HG02642 (cell line): ENCODE measurements around the gene RCBTB1.
"Not testable (repeated sequence)": the region's sequence is repeated elsewhere in the genome, so short reads cannot be mapped to it uniquely, and the experiment has no call there.

Experiments used
- ATAC-seq: cut with Tn5 transposase; IDR thresholded peaks from one replicate; pipeline ENCODE4 v1.9.1; 2021; ENCODE audit warnings: mild to moderate bottlenecking; ENCODE audit not compliant: unreplicated experiment, poor library complexity

The RCBTB1 gene

DNA sequence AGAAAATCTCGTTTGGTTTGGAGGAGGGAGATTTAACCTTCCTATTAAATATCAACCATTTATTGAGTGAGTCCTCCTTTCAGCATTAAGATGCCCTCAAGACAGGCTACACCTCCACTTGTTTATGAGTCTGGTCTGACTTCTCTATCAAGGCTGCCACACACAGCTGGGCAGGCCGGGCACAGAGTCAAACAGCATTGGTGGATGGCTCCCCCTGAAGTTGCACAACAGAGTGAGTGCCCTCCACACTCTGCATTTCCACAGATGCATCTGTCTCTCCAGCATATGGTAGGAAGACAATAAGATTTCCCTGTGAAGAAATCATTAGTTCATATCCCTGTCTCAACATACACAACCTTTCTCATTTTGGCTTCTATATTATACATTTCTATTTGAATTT lies 58.2 kb downstream of the RCBTB1 start:
- ATAC-seq = no peak

DNA sequence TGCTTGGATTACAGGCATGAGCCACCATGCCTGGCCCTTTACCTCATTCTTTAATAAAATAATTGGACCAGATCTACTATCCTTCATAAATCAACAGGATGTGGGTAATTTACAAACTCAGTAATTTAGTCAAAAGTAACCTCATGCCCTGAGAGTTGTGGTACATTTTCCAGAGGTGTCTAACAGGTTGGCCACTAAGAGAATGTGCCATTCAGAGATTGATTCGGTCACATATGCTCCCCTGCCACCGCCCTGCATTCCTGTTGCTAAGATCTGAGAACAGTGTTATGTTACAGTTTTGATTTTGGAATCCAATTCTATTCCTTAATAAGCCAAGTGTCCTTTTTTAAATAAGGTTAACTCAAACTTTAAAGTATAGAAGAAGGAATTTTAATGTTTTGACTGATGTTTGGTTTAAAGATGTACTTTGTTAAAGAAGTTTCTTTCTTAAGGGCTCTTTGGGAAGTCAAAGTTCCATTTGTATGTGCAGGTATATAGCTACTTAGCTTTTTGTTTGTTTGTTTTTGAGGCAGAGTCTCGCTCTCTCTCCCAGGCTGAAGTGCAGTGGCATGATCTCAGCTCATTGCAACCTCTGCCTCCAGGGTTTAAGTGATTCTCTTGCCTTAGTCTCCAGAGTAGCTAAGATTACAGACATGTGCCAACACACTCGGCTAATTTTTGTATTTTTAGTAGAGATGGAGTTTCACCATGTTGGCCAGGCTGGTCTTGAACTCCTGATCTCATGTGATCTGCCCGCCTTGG lies 60.4 kb downstream of the RCBTB1 start:
- ATAC-seq = no peak

DNA sequence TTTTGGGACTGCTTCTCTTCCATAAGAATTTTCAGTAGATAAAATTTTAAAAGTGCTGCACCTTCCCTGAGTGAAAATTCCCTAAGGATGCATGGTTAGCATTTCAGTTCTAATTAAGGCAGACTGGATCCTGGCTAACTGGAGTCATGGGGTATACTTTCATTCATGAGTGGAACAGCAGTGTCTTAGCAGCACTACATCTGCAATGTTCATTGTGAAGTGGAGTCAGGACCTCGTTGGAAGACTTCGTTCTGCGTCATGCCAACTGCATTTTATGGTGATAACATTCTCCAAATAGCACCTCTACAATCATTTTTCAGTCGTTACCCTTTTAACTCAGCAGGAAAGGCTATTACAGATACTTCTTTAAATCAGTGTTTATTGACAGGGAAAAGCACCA lies 64.1 kb downstream of the RCBTB1 start:
- no peak for ATAC-seq

DNA sequence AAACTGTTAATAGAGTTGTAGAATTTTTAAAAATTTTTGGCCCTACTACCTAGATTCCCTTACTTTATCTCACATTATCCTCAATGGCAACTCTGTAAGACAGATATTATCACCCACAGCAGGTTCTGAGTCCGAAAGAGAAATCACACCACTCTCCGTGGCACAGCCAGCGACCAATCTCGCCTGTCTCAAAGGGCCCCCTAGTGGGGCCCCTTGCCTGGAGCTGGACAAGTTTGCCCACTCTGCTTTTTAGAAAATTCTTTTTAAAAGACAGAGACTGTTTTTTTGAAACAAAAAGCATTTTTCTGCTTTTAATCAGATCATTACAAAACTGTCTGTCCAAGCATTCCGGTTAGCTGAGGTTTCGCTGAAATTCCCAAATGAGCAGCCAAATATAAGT lies 67.9 kb downstream of the RCBTB1 start:
- ATAC-seq = no peak

DNA sequence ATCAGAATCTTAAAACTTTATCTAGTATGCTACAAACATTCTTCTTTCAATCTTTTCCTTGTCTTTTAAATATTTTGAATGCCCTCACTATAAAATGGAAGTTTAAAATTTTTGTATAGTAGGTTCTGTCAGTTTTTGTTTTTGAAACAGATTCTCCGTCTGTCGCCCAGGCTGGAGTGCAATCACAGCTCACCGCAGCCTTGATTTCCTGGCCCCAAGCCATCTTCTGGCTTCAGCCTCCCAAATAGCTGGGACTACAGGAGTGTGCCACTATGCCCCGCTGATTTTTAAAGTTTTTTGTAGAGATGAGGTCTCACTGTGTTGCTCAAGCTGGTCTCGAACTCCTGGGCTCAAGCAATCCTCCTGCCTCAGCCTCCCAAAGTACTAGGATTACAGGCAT lies 68.9 kb downstream of the RCBTB1 start:
- no peak for ATAC-seq

- no peak for ATAC-seq
These were observed 72.8 kb downstream of the RCBTB1 start for GRCh38 chr13:49512578-49512977.

DNA sequence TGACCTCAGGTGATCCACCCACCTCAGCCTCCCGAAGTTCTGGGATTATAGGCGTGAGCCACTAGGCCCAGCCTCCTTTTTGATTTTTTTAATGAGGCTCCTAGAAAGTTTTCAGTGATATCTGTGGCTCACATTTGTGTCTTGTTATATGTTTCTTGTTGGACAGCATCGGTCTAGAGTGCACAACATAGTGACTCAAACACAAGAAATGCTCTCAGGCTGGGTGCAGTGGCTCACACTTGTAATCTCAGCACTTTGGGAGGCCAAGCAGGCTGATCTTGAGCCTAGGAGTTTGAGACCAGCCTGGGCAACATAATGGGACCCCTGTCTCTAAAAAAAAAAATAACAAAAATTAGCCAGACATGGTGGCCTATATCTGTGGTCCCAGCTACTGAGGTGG lies 81.4 kb downstream of the RCBTB1 start:
- no peak for ATAC-seq

- no peak for ATAC-seq
These were observed 82.4 kb downstream of the RCBTB1 start for GRCh38 chr13:49502954-49503353.

GRCh38 chr13:49499889-49500660 lies 85.3 kb downstream of the RCBTB1 start:
- no peak for ATAC-seq

- ATAC-seq = no peak
These were observed 87.2 kb downstream of the RCBTB1 start for GRCh38 chr13:49498206-49498605.

- ATAC-seq = no peak
These were observed 88.1 kb downstream of the RCBTB1 start for GRCh38 chr13:49497272-49497671.

DNA sequence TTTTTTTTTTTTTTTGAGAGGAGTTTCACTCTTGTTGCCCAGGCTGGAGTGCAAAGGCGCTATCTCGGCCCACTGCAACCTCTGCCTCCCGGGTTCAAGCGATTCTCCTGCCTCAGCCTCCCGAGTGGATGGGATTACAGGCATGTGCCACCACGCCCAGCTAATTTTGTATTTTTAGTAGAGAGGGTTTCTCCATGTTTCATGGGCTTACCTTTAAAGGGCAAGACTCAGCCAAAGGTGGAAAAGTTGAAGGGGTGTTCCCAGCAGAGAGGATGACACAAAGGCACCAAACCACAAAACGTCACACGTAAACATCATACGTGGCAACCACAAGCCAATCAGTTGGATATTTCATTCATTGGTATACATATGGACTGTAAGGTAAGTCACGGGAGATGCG lies 88.5 kb downstream of the RCBTB1 start:
- ATAC-seq = not testable (repeated sequence)

GRCh38 chr13:49495783-49496762 lies 89.3 kb downstream of the RCBTB1 start, which contains the start of gene PHF11:
TSS of gene PHF11 (plus strand) at chr13:49495953. CDS start at chr13:49496002, 49 bp downstream.
- ATAC-seq = peak; percentile 88

DNA sequence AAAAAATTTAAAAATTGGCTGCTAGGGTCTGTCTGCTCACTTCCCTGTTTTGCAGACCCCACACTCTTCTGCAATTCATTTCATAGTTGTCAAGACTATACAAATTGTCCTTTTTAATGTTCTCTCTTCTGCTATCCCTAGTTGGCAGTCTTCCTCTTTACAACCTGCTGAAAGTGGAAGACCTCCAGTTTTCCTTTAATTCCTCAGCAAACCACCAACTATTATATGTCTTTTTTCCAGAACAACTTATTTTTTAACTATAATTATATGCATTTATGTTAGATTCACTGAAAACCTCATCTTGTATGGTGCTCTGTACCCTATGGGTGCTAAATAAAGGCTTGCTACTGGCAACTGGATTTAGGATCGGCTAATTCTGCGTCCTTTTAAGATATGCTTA lies 90.7 kb downstream of the RCBTB1 start:
- no peak for ATAC-seq

- no peak for ATAC-seq
These were observed 96.8 kb downstream of the RCBTB1 start for GRCh38 chr13:49488563-49488962.
